CD4-positive, alpha-beta memory T cell (primary cell): ENCODE data around the gene ZNF512B. TPM values are rescaled to one million over a fixed set of nuclear protein-coding genes. Genes with fewer than 3 reads are reported as not detected.

ENCODE experiments used
- CTCF ChIA-PET: fragments of 350-600 bp; sonication (Branson Sonifier 250); formaldehyde crosslinking; loops from one replicate; lab custom pipeline; 2021; ENCODE audit warnings: inconsistent platforms; ENCODE audit not compliant: partially characterized antibody; lab: Charles Lee
- POLR2A ChIA-PET: fragments of 350-600 bp; sonication (Branson Sonifier 250); formaldehyde crosslinking; loops from one replicate; lab custom pipeline; 2021; ENCODE audit not compliant: partially characterized antibody; lab: Charles Lee
- DNase-seq, 5 donors: peaks; one replicate each; pipeline versions ENCODE4 v3.0.0 to v3.0.0-alpha.2; 2020 to 2022; ENCODE audit warnings: mixed read lengths in 1 of 5
- H3K27ac ChIP-seq: one replicate; pipeline ENCODE4 v1.7.0; 2013; ENCODE audit warnings: low read depth, low read length
- H3K27me3 ChIP-seq: 2 replicates; pipeline ENCODE4 v1.7.0; 2013; ENCODE audit warnings: mild to moderate bottlenecking, low read length, moderate library complexity; ENCODE audit not compliant: insufficient read depth
- H3K36me3 ChIP-seq: 2 replicates; pipeline ENCODE4 v1.7.0; 2013; ENCODE audit warnings: mild to moderate bottlenecking, low read length, moderate library complexity; ENCODE audit not compliant: insufficient read depth
- H3K4me1 ChIP-seq: 2 replicates; pipeline ENCODE4 v1.7.0; 2013; ENCODE audit warnings: mild to moderate bottlenecking, low read length, moderate library complexity; ENCODE audit not compliant: insufficient read depth
- H3K4me3 ChIP-seq, 2 donors: one replicate each; pipeline ENCODE4 v1.7.0; 2013; ENCODE audit warnings: low read length in 2 of 2, mild to moderate bottlenecking in 1 of 2
- H3K9me3 ChIP-seq, 2 donors: one replicate each; pipeline ENCODE4 v1.7.0; 2013; ENCODE audit warnings: low read length in 2 of 2, control low read depth in 1 of 2; ENCODE audit not compliant: control insufficient read depth in 1 of 2
- H3K27ac Mint-ChIP-seq, 7 donors: one replicate each; pipeline ENCODE4 v1.8.0; 2020 to 2021; ENCODE audit warnings: mixed read lengths in 7 of 7, mild to moderate bottlenecking in 6 of 7, inconsistent platforms in 3 of 7, moderate library complexity in 3 of 7
- H3K27me3 Mint-ChIP-seq, 2 donors: one replicate each; pipeline ENCODE4 v1.8.0; 2020 to 2021; ENCODE audit warnings: mixed read lengths in 2 of 2
- H3K36me3 Mint-ChIP-seq, 2 donors: one replicate each; pipeline ENCODE4 v1.8.0; 2020 to 2021; ENCODE audit warnings: mixed read lengths in 2 of 2, inconsistent platforms in 1 of 2, mild to moderate bottlenecking in 1 of 2
- H3K4me1 Mint-ChIP-seq, 4 donors: one replicate each; pipeline ENCODE4 v1.8.0; 2020 to 2021; ENCODE audit warnings: mixed read lengths in 4 of 4, mild to moderate bottlenecking in 1 of 4
- H3K4me3 Mint-ChIP-seq, 8 donors: one replicate each; pipeline ENCODE4 v1.8.0; 2020 to 2021; ENCODE audit warnings: mixed read lengths in 8 of 8, mild to moderate bottlenecking in 7 of 8, moderate library complexity in 6 of 8, inconsistent platforms in 3 of 8
- H3K9me3 Mint-ChIP-seq, 8 donors: one replicate each; pipeline ENCODE4 v1.8.0; 2020 to 2021; ENCODE audit warnings: mixed read lengths in 8 of 8, mild to moderate bottlenecking in 5 of 8, inconsistent platforms in 3 of 8, moderate library complexity in 1 of 8
- intact Hi-C: fragments of 100-400 bp; cut with micrococcal nuclease; formaldehyde crosslinking; loops from one replicate; pipeline ENCODE4 v1.15.1; 2023
- microRNA-seq: library from miRNA; unstranded; fragments of <30 nt; microRNA quantifications from one replicate; pipeline ENCODE4 v1.2.0, GENCODE V29; 2021; ENCODE audit warnings: borderline replicate concordance, borderline number of aligned reads, borderline microRNAs expressed, mixed read lengths
- polyA plus RNA-seq, 2 donors: library from polyadenylated mRNA; unstranded; fragments of 300-500 nt; fragmentation: Illumina TruSeq; gene quantifications; one replicate each; pipeline ENCODE4 v1.2.3, GENCODE V29; 2021
- total RNA-seq, 2 experiments: library from RNA; stranded (reverse); gene quantifications; one replicate each; pipeline ENCODE4 v1.2.3, GENCODE V29; 2021

The ZNF512B gene
- total and polyA plus RNA-seq, 4 experiments from 2014 or later = 0.20 to 22.0 (median 11.2) TPM

GRCh38 chr20:63915471-63915870 is 54.3 kb downstream of the ZNF512B start:
- no peaks in the 10 kb centered on the region for H3K27me3 Mint-ChIP-seq
- Histone ChIP-seq H3K27ac (no peak overlapping the region), H3K4me3 (no peak overlapping the region), H3K9me3 (no peaks in the 10 kb centered on the region), H3K27me3 (no peaks in the 10 kb centered on the region), H3K4me1 (peaks cover 19% of the 10 kb centered on the region), H3K36me3 (peaks cover 7% of the 10 kb centered on the region)
- H3K4me3 Mint-ChIP-seq = no peak overlapping the region
- peaks cover 0 to 9% (median 3%) of the 10 kb centered on the region in 8 donors for H3K9me3 Mint-ChIP-seq
- ChIA-PET CTCF (interaction anchor here (1.0 kb wide), 1 partner anchor 10 kb away, joined by 6 read pairs; no protein-coding TSS in a partner anchor), POLR2A (interaction anchor here (1.5 kb wide), 1 partner anchor 11 kb away, joined by 4 read pairs; no protein-coding TSS in a partner anchor)
- H3K27ac Mint-ChIP-seq = peak overlapping the region in 1 of 7 donors; percentile 15
- intact Hi-C loops = no loop called here
- H3K4me1 Mint-ChIP-seq = peaks cover 17 to 40% (median 23%) of the 10 kb centered on the region in 4 donors
- no peak for DNase-seq
- peaks cover 23 to 26% of the 10 kb centered on the region in 2 donors for H3K36me3 Mint-ChIP-seq

- no peak overlapping the region for H3K27ac Mint-ChIP-seq
- no peaks in the 10 kb centered on the region for H3K9me3 ChIP-seq
- CTCF ChIA-PET = interaction anchor here (1.1 kb wide), 1 partner anchor 59 kb away, joined by 3 read pairs; no protein-coding TSS in a partner anchor
- peaks cover 7% of the 10 kb centered on the region for H3K36me3 ChIP-seq
- H3K36me3 Mint-ChIP-seq = peaks cover 23 to 29% of the 10 kb centered on the region in 2 donors
- H3K27me3 Mint-ChIP-seq = no peaks in the 10 kb centered on the region
- H3K4me1 ChIP-seq = peaks cover 28% of the 10 kb centered on the region
- H3K9me3 Mint-ChIP-seq = peaks cover 0 to 9% (median 3%) of the 10 kb centered on the region in 8 donors
- H3K4me1 Mint-ChIP-seq = peaks cover 22 to 51% (median 31%) of the 10 kb centered on the region in 4 donors
- no peak overlapping the region for H3K27ac ChIP-seq
- POLR2A ChIA-PET = no interaction called here
- no peak overlapping the region for H3K4me3 ChIP-seq
- intact Hi-C loops = no loop called here
- DNase-seq = no peak
- H3K4me3 Mint-ChIP-seq = no peak overlapping the region
- H3K27me3 ChIP-seq = no peaks in the 10 kb centered on the region
Observed at GRCh38 chr20:63913768-63914167, 56.0 kb downstream of the ZNF512B start.

- Mint-ChIP-seq H3K4me1 (peaks cover 24 to 54% (median 41%) of the 10 kb centered on the region in 4 donors), H3K4me3 (peak overlapping the region in 2 of 8 donors; percentile 32 to 37), H3K27ac (peak overlapping the region in 6 of 7 donors; percentile 29 to 85 (median 74)), H3K9me3 (peaks cover 0 to 5% (median 1%) of the 10 kb centered on the region in 8 donors), H3K36me3 (peaks cover 12 to 20% of the 10 kb centered on the region in 2 donors), H3K27me3 (no peaks in the 10 kb centered on the region)
- POLR2A ChIA-PET = interaction anchor here (0.6 to 1.0 kb wide), 3 partner anchors 9 to 47 kb away, joined by 3 to 4 read pairs (median 4); partner anchors contain the start of gene TPD52L2
- Histone ChIP-seq H3K4me3 (no peak overlapping the region), H3K27me3 (no peaks in the 10 kb centered on the region), H3K27ac (no peak overlapping the region), H3K9me3 (no peaks in the 10 kb centered on the region), H3K36me3 (no peaks in the 10 kb centered on the region), H3K4me1 (peaks cover 28% of the 10 kb centered on the region)
- CTCF ChIA-PET = interaction anchor here (1.2 to 1.8 kb wide), 2 partner anchors 20 to 65 kb away, joined by 3 to 4 read pairs; no protein-coding TSS in a partner anchor
- DNase-seq = no peak
- intact Hi-C loops = no loop called here
Observed at GRCh38 chr20:63911176-63911575, 58.6 kb downstream of the ZNF512B start.

GRCh38 chr20:63908008-63908682 is 61.6 kb downstream of the ZNF512B start:
- Mint-ChIP-seq H3K27ac (peak overlapping the region in 4 of 7 donors; percentile 15 to 66 (median 60)), H3K36me3 (peaks cover 7 to 16% of the 10 kb centered on the region in 2 donors), H3K27me3 (no peaks in the 10 kb centered on the region), H3K9me3 (no peaks in the 10 kb centered on the region), H3K4me3 (no peak overlapping the region), H3K4me1 (peaks cover 28 to 66% (median 49%) of the 10 kb centered on the region in 4 donors)
- H3K9me3 ChIP-seq = no peaks in the 10 kb centered on the region
- no peak for DNase-seq
- intact Hi-C loops = no loop called here
- peaks cover 43% of the 10 kb centered on the region for H3K4me1 ChIP-seq
- ChIA-PET POLR2A (no interaction called here), CTCF (interaction anchor here (3.3 kb wide), 1 partner anchor 67 kb away, joined by 15 read pairs; no protein-coding TSS in a partner anchor)
- H3K36me3 ChIP-seq = no peaks in the 10 kb centered on the region
- no peaks in the 10 kb centered on the region for H3K27me3 ChIP-seq
- H3K27ac ChIP-seq = no peak overlapping the region
- no peak overlapping the region for H3K4me3 ChIP-seq

Small RNAs within 50 kb of the gene (microRNA-seq; reads per million reads assigned to microRNA genes)
- gene MIR1914 (not detected), gene MIR647 (not detected), gene MIR941-1 (not detected), gene MIR941-2 (not detected), gene MIR941-3 (not detected), gene MIR941-4 (not detected), gene MIR941-5 (not detected)

Other genes starting within 250 kb of the ZNF512B start
- 100 to 1,000 TPM; 162 to 169 TPM for gene LIME1, start 233.3 kb downstream of the ZNF512B start, total RNA-seq
- gene LIME1, start 233.3 kb downstream of the ZNF512B start, polyA plus RNA-seq = 100 to 1,000 TPM; 297 to 324 TPM
- gene SLC2A4RG, start 230.2 kb downstream of the ZNF512B start, total RNA-seq = 100 to 1,000 TPM; 121 to 124 TPM
- 1 to 10 TPM; 2.2 to 7.6 TPM for gene SLC2A4RG, start 230.2 kb downstream of the ZNF512B start, polyA plus RNA-seq
- gene ZBTB46, start 138.7 kb downstream of the ZNF512B start, total RNA-seq = under 1 TPM; 0.28 to 0.87 TPM
- under 1 TPM in 1 of 2 donors, not detected in 1; 0.09 TPM for gene ZBTB46, start 138.7 kb downstream of the ZNF512B start, polyA plus RNA-seq
- not detected for gene ABHD16B, start 108.4 kb downstream of the ZNF512B start, total RNA-seq
- gene ABHD16B, start 108.4 kb downstream of the ZNF512B start, polyA plus RNA-seq = not detected
- gene TPD52L2, start 104.7 kb downstream of the ZNF512B start, total RNA-seq = 10 to 100 TPM; 44.4 to 44.9 TPM
- 10 to 100 TPM; 66.4 to 76.1 TPM for gene TPD52L2, start 104.7 kb downstream of the ZNF512B start, polyA plus RNA-seq
- 10 to 100 TPM; 53.3 to 54.4 TPM for gene DNAJC5, start 74.8 kb downstream of the ZNF512B start, total RNA-seq
- gene DNAJC5, start 74.8 kb downstream of the ZNF512B start, polyA plus RNA-seq = 1 to 10 TPM; 4.9 to 9.2 TPM
- 10 to 100 TPM; 53.7 to 55.1 TPM for gene UCKL1, start 13.5 kb downstream of the ZNF512B start, total RNA-seq
- gene UCKL1, start 13.5 kb downstream of the ZNF512B start, polyA plus RNA-seq = 10 to 100 TPM; 26.2 to 31.8 TPM
- gene SAMD10, start 9.7 kb upstream of the ZNF512B start, total RNA-seq = 1 to 10 TPM; 7.4 to 7.5 TPM
- 10 to 100 TPM in 1 of 2 donors, 1 to 10 TPM in 1; 9.7 to 13.0 TPM for gene SAMD10, start 9.7 kb upstream of the ZNF512B start, polyA plus RNA-seq
- gene PRPF6, start 11.2 kb upstream of the ZNF512B start, total RNA-seq = 10 to 100 TPM; 86.4 to 88.7 TPM
- 100 to 1,000 TPM in 1 of 2 donors, 10 to 100 TPM in 1; 63.8 to 101 TPM for gene PRPF6, start 11.2 kb upstream of the ZNF512B start, polyA plus RNA-seq
- 1 to 10 TPM; 3.7 to 4.1 TPM for gene C20orf204, start 66.3 kb upstream of the ZNF512B start, total RNA-seq
- gene C20orf204, start 66.3 kb upstream of the ZNF512B start, polyA plus RNA-seq = under 1 TPM in 1 of 2 donors, not detected in 1; 0.22 TPM
- not detected for gene SOX18, start 79.7 kb upstream of the ZNF512B start, total RNA-seq
- not detected for gene SOX18, start 79.7 kb upstream of the ZNF512B start, polyA plus RNA-seq
- gene TCEA2, start 93.3 kb upstream of the ZNF512B start, total RNA-seq = 10 to 100 TPM; 43.3 to 45.9 TPM
- gene TCEA2, start 93.3 kb upstream of the ZNF512B start, polyA plus RNA-seq = 10 to 100 TPM; 24.6 to 27.9 TPM
- gene RGS19, start 109.6 kb upstream of the ZNF512B start, total RNA-seq = 10 to 100 TPM; 35.0 to 35.6 TPM
- 100 to 1,000 TPM; 112 to 116 TPM for gene RGS19, start 109.6 kb upstream of the ZNF512B start, polyA plus RNA-seq
- gene OPRL1, start 110.2 kb upstream of the ZNF512B start, total RNA-seq = 1 to 10 TPM in 1 of 2 experiments, under 1 TPM in 1; 0.87 to 1.1 TPM
- 1 to 10 TPM in 1 of 2 donors, under 1 TPM in 1; 0.68 to 1.1 TPM for gene OPRL1, start 110.2 kb upstream of the ZNF512B start, polyA plus RNA-seq
- under 1 TPM in 1 of 2 experiments, not detected in 1; 0.39 TPM for gene LKAAEAR1, start 114.5 kb upstream of the ZNF512B start, total RNA-seq
- gene LKAAEAR1, start 114.5 kb upstream of the ZNF512B start, polyA plus RNA-seq = under 1 TPM; 0.30 to 0.63 TPM
- not detected for gene NPBWR2, start 137.6 kb upstream of the ZNF512B start, total RNA-seq
- not detected for gene NPBWR2, start 137.6 kb upstream of the ZNF512B start, polyA plus RNA-seq
- gene MYT1, start 194.5 kb upstream of the ZNF512B start, total RNA-seq = not detected
- not detected for gene MYT1, start 194.5 kb upstream of the ZNF512B start, polyA plus RNA-seq